ENCODE data around the gene CNEP1R1. TPM values are rescaled to one million over a fixed set of nuclear protein-coding genes. Genes with fewer than 3 reads are reported as not detected.

CNEP1R1 gene
- polyA plus RNA-seq, 2 of the 4 experiments (the other 2 are of a cell fraction) = 20.7 to 32.0 TPM

DNA sequence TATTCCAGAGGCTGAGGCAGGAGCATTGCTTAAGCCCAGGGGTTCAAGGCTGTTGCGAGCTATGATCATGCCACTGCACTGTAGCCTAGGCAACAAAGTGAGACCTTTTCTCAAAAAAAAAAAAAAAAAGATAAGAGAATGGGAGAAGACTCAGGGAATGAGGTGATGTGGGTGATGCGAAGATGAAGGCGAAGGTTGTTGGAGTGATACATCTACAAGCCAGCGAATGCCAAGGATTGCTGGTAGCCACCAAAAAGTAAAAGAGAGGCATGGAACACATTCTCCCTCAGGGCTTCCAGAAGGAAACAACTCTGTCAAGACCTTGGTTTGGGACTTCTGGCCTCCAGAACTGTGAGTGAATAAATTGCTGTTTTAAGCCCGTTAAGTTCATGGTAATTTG is 26.0 kb upstream of the CNEP1R1 start (continued):
- TF ChIP-seq, protein P1, sequence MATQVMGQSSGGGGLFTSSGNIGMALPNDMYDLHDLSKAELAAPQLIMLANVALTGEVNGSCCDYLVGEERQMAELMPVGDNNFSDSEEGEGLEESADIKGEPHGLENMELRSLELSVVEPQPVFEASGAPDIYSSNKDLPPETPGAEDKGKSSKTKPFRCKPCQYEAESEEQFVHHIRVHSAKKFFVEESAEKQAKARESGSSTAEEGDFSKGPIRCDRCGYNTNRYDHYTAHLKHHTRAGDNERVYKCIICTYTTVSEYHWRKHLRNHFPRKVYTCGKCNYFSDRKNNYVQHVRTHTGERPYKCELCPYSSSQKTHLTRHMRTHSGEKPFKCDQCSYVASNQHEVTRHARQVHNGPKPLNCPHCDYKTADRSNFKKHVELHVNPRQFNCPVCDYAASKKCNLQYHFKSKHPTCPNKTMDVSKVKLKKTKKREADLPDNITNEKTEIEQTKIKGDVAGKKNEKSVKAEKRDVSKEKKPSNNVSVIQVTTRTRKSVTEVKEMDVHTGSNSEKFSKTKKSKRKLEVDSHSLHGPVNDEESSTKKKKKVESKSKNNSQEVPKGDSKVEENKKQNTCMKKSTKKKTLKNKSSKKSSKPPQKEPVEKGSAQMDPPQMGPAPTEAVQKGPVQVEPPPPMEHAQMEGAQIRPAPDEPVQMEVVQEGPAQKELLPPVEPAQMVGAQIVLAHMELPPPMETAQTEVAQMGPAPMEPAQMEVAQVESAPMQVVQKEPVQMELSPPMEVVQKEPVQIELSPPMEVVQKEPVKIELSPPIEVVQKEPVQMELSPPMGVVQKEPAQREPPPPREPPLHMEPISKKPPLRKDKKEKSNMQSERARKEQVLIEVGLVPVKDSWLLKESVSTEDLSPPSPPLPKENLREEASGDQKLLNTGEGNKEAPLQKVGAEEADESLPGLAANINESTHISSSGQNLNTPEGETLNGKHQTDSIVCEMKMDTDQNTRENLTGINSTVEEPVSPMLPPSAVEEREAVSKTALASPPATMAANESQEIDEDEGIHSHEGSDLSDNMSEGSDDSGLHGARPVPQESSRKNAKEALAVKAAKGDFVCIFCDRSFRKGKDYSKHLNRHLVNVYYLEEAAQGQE (IDR thresholded peaks at IDR 0.05) = no peak
- no peak for TF ChIP-seq CBX2 (IDR thresholded peaks at IDR 0.05; ENCODE audit: borderline replicate concordance, low read depth)

- ChIA-PET POLR2A (no interaction called here), CTCF (no interaction called here)
- no peak for TF ChIP-seq POLR2AphosphoS2 (conservative IDR thresholded peaks at IDR 0.05; ENCODE audit: low read length)
- TF ChIP-seq, protein P1 (IDR thresholded peaks at IDR 0.05) = no peak
- Histone ChIP-seq H3K27ac (no peak overlapping the region), H3K4me1 (no peaks in the 10 kb centered on the region), H3K4me2 (no peak overlapping the region), H3K4me3 (no peak overlapping the region), H3K9me3 (peaks cover 12% of the 10 kb centered on the region; the same call in 2 of the 3 replicates)
- no peak for DNase-seq (ENCODE audit: low read depth in 1 of 2, low spot score in 1 of 2)
- 41% methylated on average over 3 of the region's 3 CpGs for WGBS (ENCODE audit: missing lambda C conversion rate)
- no peak for ATAC-seq
- FAIRE-seq = no peak
Observed at GRCh38 chr16:50001144-50001543, 23.9 kb upstream of the CNEP1R1 start.

GRCh38 chr16:50002190-50002589 is 22.8 kb upstream of the CNEP1R1 start:
- 6% methylated on average over 1 of the region's 1 CpG for WGBS (ENCODE audit: missing lambda C conversion rate)
- POLR2A ChIA-PET = no interaction called here
- TF ChIP-seq RCOR1 (IDR thresholded peaks at IDR 0.05; ENCODE audit: low read depth, low read length) (no peak), FOSB (CRISPR knock-in tag; IDR thresholded peaks at IDR 0.05) (no peak), HOXA7 (CRISPR knock-in tag; IDR thresholded peaks at IDR 0.05) (no peak)
- TF ChIP-seq, protein P1 (IDR thresholded peaks at IDR 0.05) = no peak
- no peak for DNase-seq (ENCODE audit: low read depth in 1 of 2, low spot score in 1 of 2)
- Histone ChIP-seq H3K4me1 (no peaks in the 10 kb centered on the region), H3K4me3 (no peak overlapping the region), H3K9me3 (peaks cover 20% of the 10 kb centered on the region; the same call in 2 of the 3 replicates), H3K27ac (no peak overlapping the region), H3K4me2 (no peak overlapping the region)
- no peak for ATAC-seq
- FAIRE-seq = no peak
- CTCF ChIA-PET = interaction anchor here (1.2 kb wide), 1 partner anchor 446 kb away, joined by 3 read pairs; no protein-coding TSS in a partner anchor

- 26% methylated on average over 4 of the region's 4 CpGs for WGBS (ENCODE audit: missing lambda C conversion rate)
- ChIA-PET POLR2A (no interaction called here), CTCF (no interaction called here)
- Histone ChIP-seq H3K9me3 (peaks cover 30% of the 10 kb centered on the region), H3K4me3 (no peak overlapping the region), H3K27ac (no peak overlapping the region), H3K4me2 (no peak overlapping the region), H3K4me1 (no peaks in the 10 kb centered on the region)
- DNase-seq (ENCODE audit: low read depth in 1 of 2, low spot score in 1 of 2) = no peak
- no peak for FAIRE-seq
- no peak for TF ChIP-seq MYC (IDR thresholded peaks at IDR 0.05; ENCODE audit: borderline replicate concordance, low read length)
- TF ChIP-seq MAFK (IDR thresholded peaks at IDR 0.05; ENCODE audit: partially characterized antibody) = no peak
- no peak for TF ChIP-seq PHF8 (IDR thresholded peaks at IDR 0.05; ENCODE audit: borderline replicate concordance, low read depth)
- no peak for TF ChIP-seq HEYL (CRISPR knock-in tag; IDR thresholded peaks at IDR 0.05)
- ATAC-seq = no peak
Observed at GRCh38 chr16:50004239-50004638, 20.8 kb upstream of the CNEP1R1 start.
